Effector CD8-positive, alpha-beta T cell (primary cell): ENCODE results near the gene PRDM16.

Experiments
- DNase-seq: peaks from one replicate; lab custom pipeline; 2025; lab: John Stamatoyannopoulos, UW

PRDM16 gene

GRCh38 chr1:3339856-3340255, 270.9 kb downstream of the PRDM16 start:
- no peak for DNase-seq

DNA sequence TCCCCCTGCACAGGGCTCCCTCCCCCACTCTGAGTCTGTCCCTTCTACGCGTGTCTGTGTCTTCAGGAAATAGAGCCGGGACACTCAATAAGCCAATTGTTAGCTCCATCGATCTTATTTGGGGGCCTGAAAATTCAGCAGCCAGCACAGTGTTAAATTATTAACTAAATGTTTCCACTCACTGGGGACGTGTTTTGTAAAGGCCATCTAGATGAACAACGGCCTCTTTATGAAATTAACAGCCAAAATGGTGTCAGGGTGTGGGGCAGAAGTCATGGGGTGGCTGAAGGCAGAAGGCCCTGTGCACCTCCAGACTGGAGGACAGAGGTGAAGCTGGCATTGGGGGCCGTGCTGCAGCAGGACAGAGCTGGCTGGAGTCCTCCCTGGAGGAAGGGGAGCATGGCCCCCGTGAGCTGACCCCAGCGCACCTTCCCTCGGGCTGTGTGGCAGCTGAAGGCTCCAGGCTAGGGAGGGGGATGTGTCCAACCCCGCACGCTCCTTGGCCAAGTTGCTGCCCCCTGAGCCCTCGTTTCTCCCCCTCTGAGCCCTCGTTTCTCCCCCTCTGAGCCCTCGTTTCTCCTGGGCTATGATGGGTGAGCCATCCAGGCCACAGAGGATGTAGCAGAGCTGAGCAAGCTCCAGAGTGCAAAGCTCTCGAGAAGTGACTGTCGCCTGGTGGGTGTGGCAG, 271.7 kb downstream of the PRDM16 start:
- DNase-seq = no peak

- no peak for DNase-seq
Observed at GRCh38 chr1:3341236-3341994, 272.4 kb downstream of the PRDM16 start.

DNA sequence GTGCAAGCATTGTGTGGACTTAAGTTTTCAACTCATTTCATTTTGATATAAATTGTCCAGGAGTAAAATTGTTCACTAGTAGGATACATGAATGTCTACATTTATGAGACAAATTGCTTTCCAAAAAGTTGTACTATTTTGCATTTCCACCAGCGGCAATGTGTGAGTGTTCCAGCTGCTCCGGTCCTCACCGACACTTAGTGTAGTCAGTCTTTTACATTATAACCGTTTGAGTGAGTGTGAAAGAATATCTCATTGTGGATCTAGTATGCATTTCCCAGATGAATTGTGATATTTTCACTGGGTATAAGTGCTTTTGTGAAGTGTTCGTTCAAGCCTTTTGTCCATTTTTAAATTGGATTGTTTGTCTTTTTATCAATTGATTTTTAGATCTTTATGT, 274.0 kb downstream of the PRDM16 start:
- DNase-seq = no peak

DNA sequence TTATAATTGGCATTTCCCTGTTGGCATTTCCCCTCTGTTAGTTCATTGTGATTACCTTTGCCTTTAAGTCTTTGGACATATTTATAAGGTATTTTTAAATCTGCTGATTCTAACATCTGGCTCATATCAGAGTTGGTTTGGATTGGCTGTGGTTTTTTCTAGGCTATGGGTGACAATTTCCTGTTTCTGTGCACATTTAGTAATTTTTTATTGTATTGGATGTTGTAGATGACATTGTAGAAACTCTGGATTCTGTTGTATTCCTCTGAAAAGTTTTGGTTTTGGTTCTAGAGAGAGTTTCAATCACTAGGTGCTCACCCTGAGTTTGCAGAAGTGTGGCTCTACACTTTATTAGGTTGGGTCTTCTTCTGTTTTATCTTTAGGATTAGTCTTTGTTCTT, 275.4 kb downstream of the PRDM16 start:
- DNase-seq = no peak

DNA sequence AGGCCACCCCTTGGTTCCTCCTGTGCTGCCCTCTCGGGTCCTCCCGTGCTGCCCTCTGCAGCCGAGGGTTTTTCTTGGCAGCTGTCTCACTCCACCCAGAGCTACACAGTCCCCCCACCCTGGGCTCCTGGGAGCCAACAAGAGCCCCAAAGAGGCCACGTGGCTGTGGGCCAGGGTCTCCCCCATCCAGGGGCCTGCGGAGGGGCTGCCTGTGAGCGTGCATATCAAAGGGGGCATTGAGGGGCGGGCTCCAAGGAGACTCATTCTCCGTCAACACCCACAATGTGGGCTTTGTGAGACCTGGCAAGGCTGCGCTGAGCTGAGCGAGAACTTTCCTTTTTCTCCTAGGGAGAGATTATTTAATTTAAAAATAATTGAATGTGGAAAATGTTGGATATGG, 276.8 kb downstream of the PRDM16 start:
- DNase-seq = no peak

DNA sequence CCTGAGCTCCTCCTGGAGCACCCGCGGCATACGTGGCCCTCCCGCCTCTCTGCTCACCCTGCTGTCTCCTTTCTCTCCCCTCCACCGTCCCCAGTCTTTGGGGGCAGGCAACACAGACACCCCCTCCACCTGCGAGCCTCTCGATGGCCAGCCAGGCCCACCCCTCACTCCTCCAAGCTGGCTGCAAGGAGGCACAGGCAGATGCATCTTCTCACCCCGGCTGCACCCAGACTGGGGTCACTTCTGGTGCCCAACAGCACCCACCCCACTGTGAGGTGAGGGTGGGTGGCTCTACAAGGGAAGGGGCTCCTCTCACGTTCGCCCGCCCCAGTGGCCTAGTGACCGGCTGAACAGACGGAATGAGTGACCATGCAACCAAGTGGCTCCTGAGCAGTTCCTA, 277.5 kb downstream of the PRDM16 start:
- no peak for DNase-seq

DNA sequence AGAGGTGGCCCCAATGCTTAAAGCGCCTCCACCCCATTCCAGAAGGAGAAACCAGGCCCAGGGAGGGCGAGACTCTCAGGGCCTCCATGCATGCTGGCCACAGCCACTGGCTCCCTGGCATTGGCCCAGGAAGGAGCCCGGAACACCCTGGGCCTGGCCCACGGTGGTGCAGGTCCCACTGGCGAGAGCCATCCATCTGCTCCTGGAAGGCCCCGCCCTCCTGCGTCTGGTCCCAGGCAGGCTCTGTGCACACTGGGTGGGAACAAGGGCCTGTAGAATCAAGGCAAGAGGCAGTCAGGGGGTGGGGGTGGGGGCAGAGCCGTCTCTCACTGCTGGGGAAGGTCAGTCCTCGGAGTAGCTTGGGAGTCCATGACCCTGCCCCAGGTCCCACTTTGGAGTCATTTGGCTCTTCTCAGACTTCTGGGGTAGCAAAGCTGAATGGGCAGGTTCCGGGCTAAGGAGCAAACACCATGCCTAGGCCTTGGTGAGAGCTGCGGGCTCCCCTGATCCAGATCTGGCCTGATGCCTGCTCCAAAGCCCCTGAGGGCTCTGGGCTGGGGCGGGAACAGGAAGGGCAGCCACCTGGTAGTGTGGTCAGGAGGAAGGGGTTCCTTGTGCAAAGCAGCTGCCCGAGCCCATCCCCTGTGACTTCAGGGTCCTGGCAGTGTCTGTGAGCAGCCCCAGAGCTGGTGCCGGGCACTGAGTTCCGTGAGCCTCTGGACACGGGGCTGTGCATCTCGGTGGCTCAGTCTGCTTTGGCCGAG, 278.4 kb downstream of the PRDM16 start:
- DNase-seq = no peak

- DNase-seq = no peak
Observed at GRCh38 chr1:3348196-3348865, 279.3 kb downstream of the PRDM16 start.

DNA sequence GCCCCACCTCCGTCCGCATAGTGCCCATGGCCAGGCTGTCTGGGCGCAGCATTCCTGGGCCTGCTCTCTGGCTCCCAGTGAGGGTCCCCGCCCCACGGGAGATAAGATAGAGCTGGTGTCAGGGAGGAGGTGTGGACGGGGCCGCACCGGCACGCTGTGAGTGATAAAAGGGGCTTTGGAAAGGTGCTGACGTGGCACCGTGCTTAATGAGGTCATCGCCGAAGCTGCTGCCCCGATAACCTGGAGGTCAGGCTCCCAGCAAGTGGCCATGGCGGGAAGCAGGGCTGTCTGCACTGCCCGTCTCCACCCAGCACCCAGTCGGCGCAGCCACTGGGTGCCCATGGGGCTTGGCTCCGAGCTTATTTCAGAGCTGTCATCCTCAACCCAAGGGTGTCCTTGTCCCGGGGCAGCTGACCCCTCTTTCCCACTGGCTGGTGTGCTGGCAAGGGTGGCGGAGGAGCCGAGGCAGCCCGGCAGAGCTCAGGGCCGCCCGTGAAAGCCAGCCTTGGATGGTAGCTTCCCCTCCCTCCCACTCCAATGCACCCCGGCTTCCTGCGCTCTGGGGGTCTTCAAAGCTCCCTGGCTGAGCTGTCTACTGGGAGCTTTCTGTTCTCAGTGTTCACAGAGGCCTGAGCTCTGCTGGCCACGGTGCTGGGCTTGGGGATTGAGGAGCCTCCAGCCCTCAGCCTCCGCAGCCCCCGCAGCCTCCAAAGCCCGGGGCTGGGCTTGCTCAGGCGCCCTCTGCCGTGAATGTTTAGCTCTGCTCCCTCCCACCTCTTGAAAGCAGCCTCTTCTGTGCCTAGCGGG, 280.4 kb downstream of the PRDM16 start:
- DNase-seq = no peak

GRCh38 chr1:3349968-3350299, 280.9 kb downstream of the PRDM16 start:
- no peak for DNase-seq

GRCh38 chr1:3350506-3351261, 281.7 kb downstream of the PRDM16 start:
- DNase-seq = no peak

- no peak for DNase-seq
Observed at GRCh38 chr1:3351449-3352298, 282.7 kb downstream of the PRDM16 start.

- no peak for DNase-seq
Observed at GRCh38 chr1:3352299-3352951, 283.4 kb downstream of the PRDM16 start.

GRCh38 chr1:3352952-3353331, 283.9 kb downstream of the PRDM16 start:
- DNase-seq = no peak

DNA sequence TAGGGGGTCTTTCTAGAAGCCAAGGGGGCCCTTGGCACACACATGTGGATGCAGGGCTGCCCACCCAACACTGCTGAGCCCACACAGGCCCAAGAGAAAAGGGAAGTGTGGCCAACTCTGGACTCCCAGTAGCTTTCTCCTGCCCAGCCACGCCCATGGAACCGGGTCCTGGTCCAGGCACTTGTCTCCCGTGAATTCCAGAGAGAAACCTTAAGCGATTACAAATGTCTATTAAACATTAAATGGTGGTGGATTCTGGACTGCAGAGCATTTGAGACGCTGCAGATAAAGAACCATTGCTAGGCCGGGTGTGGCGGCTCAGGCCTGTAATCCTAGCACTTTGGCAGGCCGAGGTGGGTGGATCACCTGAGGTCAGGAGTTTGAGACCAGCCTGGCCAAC, 284.9 kb downstream of the PRDM16 start:
- DNase-seq = no peak

GRCh38 chr1:3355089-3355488, 286.1 kb downstream of the PRDM16 start:
- no peak for DNase-seq

DNA sequence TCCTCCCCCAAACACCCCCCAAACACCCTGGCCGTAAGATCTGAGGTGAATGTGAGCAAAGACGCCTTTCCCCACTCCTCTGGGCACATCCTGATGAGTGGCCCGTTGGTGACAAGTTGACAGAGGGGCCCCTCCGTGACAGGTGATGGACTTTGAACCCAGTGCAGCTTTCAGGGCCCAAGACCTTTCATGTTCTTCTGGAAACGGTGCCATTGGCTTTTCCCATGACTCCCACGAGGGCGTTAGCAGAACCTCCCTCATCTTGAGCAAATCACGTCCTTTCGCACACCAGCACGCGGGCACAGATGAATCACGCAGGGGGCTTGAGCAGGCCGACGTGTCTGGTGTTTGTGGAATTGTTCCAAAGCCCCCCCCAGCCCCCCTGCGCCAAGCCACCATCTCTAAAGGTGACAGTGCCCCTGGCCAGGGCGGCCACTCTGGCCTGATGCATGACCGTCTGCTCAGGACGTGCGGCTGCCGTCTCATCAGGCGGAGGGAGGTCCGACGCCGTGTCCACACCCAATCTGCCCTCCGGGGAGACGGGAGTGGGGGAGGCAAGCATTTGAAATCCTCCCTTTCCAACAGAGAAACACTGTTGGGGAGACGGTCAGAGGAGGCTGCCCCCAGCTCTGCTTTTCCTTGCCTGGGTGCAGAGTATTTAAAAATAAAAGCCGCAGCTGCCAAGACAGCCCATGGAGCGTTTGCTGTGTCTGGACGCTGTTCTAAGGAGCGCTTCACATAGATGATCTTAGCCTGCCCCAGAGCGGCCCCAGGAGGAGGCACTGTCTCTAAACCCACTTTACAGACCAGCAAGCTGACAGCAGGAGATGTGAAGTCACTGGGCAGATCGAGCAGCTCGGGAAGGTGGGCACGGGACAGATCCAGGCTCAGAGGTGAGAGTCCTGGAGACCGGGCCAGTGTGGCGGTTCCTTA, 287.2 kb downstream of the PRDM16 start:
- DNase-seq = no peak
